Stimulated activated naive CD8-positive, alpha-beta T cell treated with anti-CD3 and anti-CD28 coated beads, Interleukin-15, amount 100 ng/mL, for 72 hours (primary cell): Measurements from ENCODE around the gene C1QTNF6.

Source experiments
- ATAC-seq: fragments of 150-1000 bp; cut with Tn5 transposase; 2 replicates; pipeline ENCODE4 v1.10.0; 2021; ENCODE audit warnings: mild to moderate bottlenecking, moderate library complexity
- DNase-seq, 2 donors: peaks; one replicate each; pipeline ENCODE4 v3.0.0; 2021 to 2022
- H3K27ac Mint-ChIP-seq, 2 donors: one replicate each; pipeline ENCODE4 v1.8.0; 2022; ENCODE audit warnings: mild to moderate bottlenecking in 2 of 2, mixed read lengths in 2 of 2, moderate library complexity in 2 of 2
- H3K27me3 Mint-ChIP-seq: one replicate; pipeline ENCODE4 v1.8.0; 2022; ENCODE audit warnings: mixed read lengths
- H3K4me1 Mint-ChIP-seq: one replicate; pipeline ENCODE4 v1.8.0; 2022; ENCODE audit warnings: mild to moderate bottlenecking, mixed read lengths
- H3K4me3 Mint-ChIP-seq, 2 donors: one replicate each; pipeline ENCODE4 v1.8.0; 2022; ENCODE audit warnings: mild to moderate bottlenecking in 2 of 2, mixed read lengths in 2 of 2, moderate library complexity in 1 of 2
- H3K9me3 Mint-ChIP-seq, 2 donors: one replicate each; pipeline ENCODE4 v1.8.0; 2022; ENCODE audit warnings: mixed read lengths in 2 of 2

Gene C1QTNF6

GRCh38 chr22:37145180-37146050 is 42.6 kb downstream of the C1QTNF6 start:
- ATAC-seq, result no peak
- no peaks in the 10 kb centered on the region for H3K9me3 Mint-ChIP-seq
- H3K27me3 Mint-ChIP-seq, result no peaks in the 10 kb centered on the region
- H3K4me3 Mint-ChIP-seq, result peak overlapping the region; percentile 83 to 96
- H3K4me1 Mint-ChIP-seq, result peaks cover 91% of the 10 kb centered on the region
- H3K27ac Mint-ChIP-seq, result peak overlapping the region; percentile 87 to 94
- no peak for DNase-seq

- ATAC-seq, result no peak
- peak overlapping the region in 1 of 2 donors; percentile 24 for H3K4me3 Mint-ChIP-seq
- H3K4me1 Mint-ChIP-seq, result peaks cover 96% of the 10 kb centered on the region
- no peak for DNase-seq
- peak overlapping the region in 1 of 2 donors; percentile 92 for H3K27ac Mint-ChIP-seq
- H3K9me3 Mint-ChIP-seq, result no peaks in the 10 kb centered on the region
- no peaks in the 10 kb centered on the region for H3K27me3 Mint-ChIP-seq
Measured at GRCh38 chr22:37144180-37144554, 43.9 kb downstream of the C1QTNF6 start.

GRCh38 chr22:37141971-37142370 is 46.1 kb downstream of the C1QTNF6 start:
- Mint-ChIP-seq H3K27ac (peak overlapping the region; percentile 80 to 95), H3K27me3 (no peaks in the 10 kb centered on the region), H3K9me3 (no peaks in the 10 kb centered on the region), H3K4me1 (peaks cover 100% of the 10 kb centered on the region), H3K4me3 (no peak overlapping the region)
- DNase-seq (no peak), ATAC-seq (no peak)

- no peak overlapping the region for H3K4me3 Mint-ChIP-seq
- no peaks in the 10 kb centered on the region for H3K27me3 Mint-ChIP-seq
- H3K9me3 Mint-ChIP-seq, result no peaks in the 10 kb centered on the region
- peaks cover 100% of the 10 kb centered on the region for H3K4me1 Mint-ChIP-seq
- DNase-seq (no peak), ATAC-seq (no peak)
- peak overlapping the region in 1 of 2 donors; percentile 26 for H3K27ac Mint-ChIP-seq
Measured at GRCh38 chr22:37141476-37141875, 46.6 kb downstream of the C1QTNF6 start.

DNA sequence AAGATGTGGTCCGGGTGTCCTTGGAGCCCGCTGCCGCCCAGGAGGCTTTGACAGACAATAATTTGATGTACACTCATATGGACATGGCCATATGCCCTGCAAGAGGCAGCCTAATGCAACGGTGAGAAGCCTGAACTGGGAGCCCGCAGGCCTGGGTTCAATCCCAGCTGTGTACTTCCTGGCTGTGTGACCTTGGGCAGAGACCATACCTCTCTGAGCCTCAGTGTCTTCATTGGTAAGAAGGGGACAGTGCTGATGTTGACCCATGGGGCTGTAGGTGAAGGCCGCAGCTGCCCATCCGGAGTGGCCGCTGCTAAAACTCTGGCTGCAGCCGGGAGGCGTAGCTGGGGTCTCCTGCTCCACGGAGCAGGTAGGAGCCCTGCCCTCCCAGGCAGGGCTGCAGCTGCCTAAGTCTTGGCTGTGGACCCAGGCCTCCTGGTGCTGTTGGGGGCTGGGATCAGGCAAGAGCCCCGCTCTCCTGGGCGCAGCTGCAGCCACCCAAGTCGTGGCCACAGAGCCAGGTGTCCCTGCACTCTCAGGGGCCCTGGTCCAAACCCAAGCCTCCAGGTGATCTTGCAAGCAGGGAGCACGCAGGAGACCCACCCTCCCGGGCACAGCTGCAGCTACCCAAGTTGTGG is 47.2 kb downstream of the C1QTNF6 start:
- Mint-ChIP-seq H3K4me3 (peak overlapping the region; percentile 1 to 42), H3K4me1 (peaks cover 99% of the 10 kb centered on the region), H3K27ac (no peak overlapping the region), H3K27me3 (no peaks in the 10 kb centered on the region), H3K9me3 (no peaks in the 10 kb centered on the region)
- DNase-seq (no peak), ATAC-seq (no peak)

GRCh38 chr22:37139762-37140161 is 48.3 kb downstream of the C1QTNF6 start:
- H3K27ac Mint-ChIP-seq, result no peak overlapping the region
- peaks cover 99% of the 10 kb centered on the region for H3K4me1 Mint-ChIP-seq
- H3K9me3 Mint-ChIP-seq, result no peaks in the 10 kb centered on the region
- no peaks in the 10 kb centered on the region for H3K27me3 Mint-ChIP-seq
- ATAC-seq, result peak; percentile 25
- no peak for DNase-seq
- H3K4me3 Mint-ChIP-seq, result no peak overlapping the region

GRCh38 chr22:37138849-37139561 is 49.0 kb downstream of the C1QTNF6 start:
- Mint-ChIP-seq H3K4me1 (peaks cover 95% of the 10 kb centered on the region), H3K27me3 (no peaks in the 10 kb centered on the region), H3K9me3 (no peaks in the 10 kb centered on the region), H3K4me3 (peak overlapping the region in 1 of 2 donors; percentile 34), H3K27ac (peak overlapping the region; percentile 96)
- DNase-seq (no peak), ATAC-seq (no peak)

GRCh38 chr22:37137903-37138665 is 50.0 kb downstream of the C1QTNF6 start:
- peaks cover 95% of the 10 kb centered on the region for H3K4me1 Mint-ChIP-seq
- peak overlapping the region; percentile 96 for H3K27ac Mint-ChIP-seq
- H3K9me3 Mint-ChIP-seq, result no peaks in the 10 kb centered on the region
- peak; percentile 46 for ATAC-seq
- no peak for DNase-seq
- no peaks in the 10 kb centered on the region for H3K27me3 Mint-ChIP-seq
- peak overlapping the region in 1 of 2 donors; percentile 34 for H3K4me3 Mint-ChIP-seq

DNA sequence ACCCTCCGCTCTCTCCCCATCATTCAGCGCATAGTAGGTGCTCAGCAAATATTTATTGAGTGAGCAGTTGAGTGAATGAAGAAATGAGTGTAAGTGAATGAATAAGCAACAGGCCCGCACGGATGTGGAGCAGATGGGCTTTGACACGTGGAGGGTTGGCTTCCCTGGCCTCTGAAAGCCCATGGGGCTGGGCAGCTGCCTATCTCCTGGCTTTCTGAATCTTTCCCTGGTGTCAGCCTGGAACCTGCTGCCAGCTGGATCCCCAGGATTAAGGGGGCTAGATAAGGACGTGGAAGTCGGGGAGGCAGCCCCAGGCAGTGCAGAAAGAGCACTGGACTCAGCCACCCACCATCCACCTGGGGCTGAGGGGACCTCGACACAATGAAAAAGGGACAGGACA is 50.9 kb downstream of the C1QTNF6 start:
- Mint-ChIP-seq H3K9me3 (no peaks in the 10 kb centered on the region), H3K4me3 (no peak overlapping the region), H3K27ac (peak overlapping the region; percentile 29 to 94), H3K4me1 (peaks cover 95% of the 10 kb centered on the region), H3K27me3 (no peaks in the 10 kb centered on the region)
- DNase-seq (no peak), ATAC-seq (no peak)

- ATAC-seq (no peak), DNase-seq (no peak)
- Mint-ChIP-seq H3K9me3 (no peaks in the 10 kb centered on the region), H3K27ac (no peak overlapping the region), H3K4me1 (peaks cover 88% of the 10 kb centered on the region), H3K27me3 (no peaks in the 10 kb centered on the region), H3K4me3 (no peak overlapping the region)
Measured at GRCh38 chr22:37135023-37135422, 53.0 kb downstream of the C1QTNF6 start.

GRCh38 chr22:37133304-37134018 is 54.6 kb downstream of the C1QTNF6 start:
- ATAC-seq, result peak; percentile 53
- Mint-ChIP-seq H3K27me3 (no peaks in the 10 kb centered on the region), H3K27ac (peak overlapping the region; percentile 92 to 93), H3K9me3 (no peaks in the 10 kb centered on the region), H3K4me1 (peaks cover 86% of the 10 kb centered on the region), H3K4me3 (no peak overlapping the region)
- DNase-seq, result no peak

DNA sequence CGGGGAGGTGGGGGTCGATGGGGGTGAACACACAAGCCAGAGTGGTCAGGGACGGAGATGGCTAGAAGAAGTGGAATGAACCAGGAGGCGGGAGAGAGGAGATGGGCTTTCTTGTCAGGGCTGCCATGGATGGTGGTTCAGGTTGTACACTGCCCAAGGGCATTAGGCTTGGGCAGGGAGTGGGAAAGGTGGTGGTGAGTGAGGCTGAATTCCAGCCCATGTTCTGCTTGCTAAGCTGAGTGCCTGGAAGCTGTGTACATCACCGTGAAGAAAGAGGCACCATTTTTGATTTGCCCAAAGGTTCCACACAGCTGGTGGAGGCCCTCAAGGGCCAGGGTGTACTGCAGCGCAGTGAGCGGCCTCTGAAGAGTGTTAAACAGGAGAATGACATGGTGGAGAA is 55.3 kb downstream of the C1QTNF6 start:
- peaks cover 86% of the 10 kb centered on the region for H3K4me1 Mint-ChIP-seq
- H3K4me3 Mint-ChIP-seq, result no peak overlapping the region
- DNase-seq (no peak), ATAC-seq (no peak)
- no peaks in the 10 kb centered on the region for H3K27me3 Mint-ChIP-seq
- H3K9me3 Mint-ChIP-seq, result no peaks in the 10 kb centered on the region
- H3K27ac Mint-ChIP-seq, result peak overlapping the region in 1 of 2 donors; percentile 92
